Liver (tissue), 3 donors: ENCODE data around the gene CHIT1.

Experiments
- CTCF ChIP-seq: fragments of 150-350 bp; IDR thresholded peaks from 2 replicates; pipeline ENCODE4 v1.5.1; 2017; ENCODE audit warnings: improper control_type of control experiment, low read depth, low read length; ENCODE audit not compliant: missing input control
- TAF1 ChIP-seq: conservative IDR thresholded peaks from 2 replicates; pipeline ENCODE4 v1.6.1; 2016; ENCODE audit warnings: antibody characterized with exemption, mild to moderate bottlenecking
- YY1 ChIP-seq: IDR thresholded peaks from 2 replicates; pipeline ENCODE4 v1.6.1; 2016; ENCODE audit warnings: antibody characterized with exemption, mild to moderate bottlenecking
- donor health status: healthy.
- donor health status: healthy.

GRCh38 chr1:203175237-203175826, 54.1 kb downstream of the CHIT1 start, which contains the start of gene MYBPH:
- TF ChIP-seq CTCF (no peak), YY1 (no peak), TAF1 (no peak)
